K562 (cell line): ENCODE data around the gene ABT1. TPM values are rescaled to one million over a fixed set of nuclear protein-coding genes. Genes with fewer than 3 reads are reported as not detected.

Experiments
- AFF4 ChIP-seq: sonication (generic); formaldehyde crosslinking; IDR thresholded peaks from 2 replicates; pipeline ENCODE4 v1.8.0; 2023; ENCODE audit warnings: mild to moderate bottlenecking, missing genetic modification reagents
- CREB5 ChIP-seq: fragments of 250-450 bp; sonication (Bioruptor Pico); IDR thresholded peaks from 2 replicates; pipeline ENCODE4 v1.5.0; 2020; ENCODE audit warnings: mild to moderate bottlenecking
- FOS ChIP-seq: IDR thresholded peaks from 3 replicates; pipeline ENCODE4 v1.6.1; 2011; ENCODE audit not compliant: insufficient read length; ENCODE audit errors: extremely low read depth
- NFXL1 ChIP-seq: fragments of 450-650 bp; formaldehyde crosslinking; IDR thresholded peaks from 2 replicates; pipeline ENCODE4 v1.4.0; 2021; ENCODE audit warnings: mild to moderate bottlenecking
- NONO ChIP-seq, 2 experiments: fragments of 200-400 bp in 1 of 2; fragments of 450-650 bp in 1 of 2; formaldehyde crosslinking in 1 of 2; IDR thresholded peaks; 2 replicates each; pipeline ENCODE4 v1.6.1; 2017; ENCODE audit warnings: low read depth in 2 of 2, mild to moderate bottlenecking in 2 of 2, moderate library complexity in 2 of 2, low read length in 1 of 2
- PREB ChIP-seq: sonication (generic); formaldehyde crosslinking; IDR thresholded peaks from 2 replicates; pipeline ENCODE4 v1.8.1; 2023; ENCODE audit warnings: mild to moderate bottlenecking, missing genetic modification reagents
- RREB1 ChIP-seq: fragments of 250-450 bp; sonication (Bioruptor Pico); IDR thresholded peaks from 2 replicates; pipeline ENCODE4 v1.4.0; 2020
- YY1 ChIP-seq, 3 experiments: IDR thresholded peaks; 2 replicates each; pipeline ENCODE4 v1.6.1; 2011; ENCODE audit warnings: low read length in 2 of 3, mild to moderate bottlenecking in 2 of 3, moderate library complexity in 2 of 3, borderline replicate concordance in 1 of 3, control low read depth in 1 of 3, low read depth in 1 of 3; ENCODE audit not compliant: insufficient read depth in 3 of 3, insufficient replicate concordance in 2 of 3, control insufficient read depth in 1 of 3, insufficient read length in 1 of 3; ENCODE audit errors: extremely low read depth in 1 of 3
- ZFP30 ChIP-seq: fragments of 250-450 bp; sonication (Bioruptor Pico); IDR thresholded peaks from 2 replicates; pipeline ENCODE4 v1.8.0; 2022; ENCODE audit warnings: moderate library complexity, mild to moderate bottlenecking, inconsistent platforms, borderline replicate concordance
- ZNF311 ChIP-seq: fragments of 250-450 bp; sonication (Bioruptor Pico); IDR thresholded peaks from 2 replicates; pipeline ENCODE4 v1.4.0; 2020; ENCODE audit warnings: mild to moderate bottlenecking, moderate library complexity
- ZNF445 ChIP-seq: fragments of 250-450 bp; sonication (Bioruptor Pico); IDR thresholded peaks from 2 replicates; pipeline ENCODE4 v1.4.0; 2020; ENCODE audit warnings: low read depth, mild to moderate bottlenecking, moderate library complexity
- ZNF644 ChIP-seq: fragments of 200-800 bp; sonication (Bioruptor generic); IDR thresholded peaks from 2 replicates; pipeline ENCODE4 v1.6.1; 2016; ENCODE audit warnings: low read depth, missing genetic modification characterization, missing compliant biosample characterization
- polyA plus RNA-seq, 8 experiments: library from polyadenylated mRNA; depleted of rRNA in 4 of 8; stranded (reverse) in 5 of 8; unstranded in 3 of 8; fragments of >200 nt; fragmentation: Nextera tagmentation in 2 of 8; fragmentation: Illumina TruSeq in 1 of 8; extraction: Ambion mirVana in 2 of 8; extraction: Trizol in 1 of 8; gene quantifications; 2 replicates each; pipeline versions ENCODE4 v1.2.1 to v1.2.3, GENCODE V29; 2011 to 2014; ENCODE audit warnings: inconsistent platforms in 1 of 8, missing spikeins in 1 of 8
- total RNA-seq, 7 experiments: library from RNA; depleted of rRNA in 6 of 7; stranded (reverse); fragments of >200 nt in 6 of 7; fragmentation: Illumina TruSeq in 2 of 7; extraction: Trizol in 2 of 7; gene quantifications; 2 replicates each; pipeline versions ENCODE4 v1.2.1 to v1.2.3, GENCODE V29; 2011 to 2021; ENCODE audit warnings: low replicate concordance in 1 of 7

The ABT1 gene
- total and polyA plus RNA-seq, 9 of the 15 experiments (the other 6 are each of a cell fraction or from before 2014, with no cell fraction given) = 8.8 to 52.7 (median 40.7) TPM

- TF ChIP-seq RREB1 (no peak), FOS (no peak), ZNF311 (CRISPR knock-in tag) (peak; percentile 94), NFXL1 (peak; percentile 91), ZFP30 (CRISPR knock-in tag) (no peak), ZNF644 (tag) (peak; percentile 69; the same call in 1 of the 2 replicates), NONO (IDR thresholded peaks at IDR 0.05; ENCODE audit: low read depth in 2 of 2, low read length in 1 of 2) (no peak), PREB (CRISPR knock-in tag) (no peak; the same call in 1 of the 2 replicates), ZNF445 (CRISPR knock-in tag) (no peak), AFF4 (no peak), YY1 (IDR thresholded peaks at IDR 0.05; ENCODE audit: borderline replicate concordance in 1 of 3, control insufficient read depth in 1 of 3, extremely low read depth in 1 of 3, insufficient read depth in 3 of 3, insufficient read length in 1 of 3, insufficient replicate concordance in 2 of 3, low read depth in 1 of 3, low read length in 2 of 3) (no peak), CREB5 (CRISPR knock-in tag) (0 out of 2 replicates have a peak, but pooled peaks have one; percentile 79)
These were observed 3.2 kb upstream of the ABT1 start (continued) for GRCh38 chr6:26593278-26594130.
